GM18870 (cell line): ENCODE data around the gene YBX2.

ENCODE experiments used
- ATAC-seq: cut with Tn5 transposase; IDR thresholded peaks from one replicate; pipeline ENCODE4 v1.9.1; 2021; ENCODE audit warnings: moderate library complexity; ENCODE audit not compliant: unreplicated experiment

YBX2 gene

GRCh38 chr17:7304179-7304578 is 9.7 kb upstream of the YBX2 start:
- no peak for ATAC-seq

GRCh38 chr17:7296189-7296861 is 1.9 kb upstream of the YBX2 start:
- ATAC-seq: no peak

- no peak for ATAC-seq
Observed at GRCh38 chr17:7295230-7296180, 1.1 kb upstream of the YBX2 start.

GRCh38 chr17:7293816-7294613 is 424 bp downstream of the YBX2 start:
- no peak for ATAC-seq

GRCh38 chr17:7293159-7293558 is 1.3 kb downstream of the YBX2 start:
- ATAC-seq: no peak

GRCh38 chr17:7292729-7293128 is 1.7 kb downstream of the YBX2 start:
- ATAC-seq: no peak

GRCh38 chr17:7292194-7292593 is 2.2 kb downstream of the YBX2 start:
- ATAC-seq: no peak

GRCh38 chr17:7290685-7291084 is 3.8 kb downstream of the YBX2 start:
- no peak for ATAC-seq

- ATAC-seq: no peak
Observed at GRCh38 chr17:7290166-7290565, 4.3 kb downstream of the YBX2 start.

GRCh38 chr17:7289256-7290032 is 5.0 kb downstream of the YBX2 start:
- ATAC-seq: no peak

GRCh38 chr17:7285679-7286078 is 8.8 kb downstream of the YBX2 start:
- no peak for ATAC-seq

- no peak for ATAC-seq
Observed at GRCh38 chr17:7284911-7285310, 9.5 kb downstream of the YBX2 start.

GRCh38 chr17:7283471-7284216 is 10.8 kb downstream of the YBX2 start:
- no peak for ATAC-seq

GRCh38 chr17:7282752-7283321 is 11.6 kb downstream of the YBX2 start:
- ATAC-seq: no peak

GRCh38 chr17:7281953-7282751 is 12.3 kb downstream of the YBX2 start:
- no peak for ATAC-seq

GRCh38 chr17:7281074-7281952 is 13.1 kb downstream of the YBX2 start, which contains the start of gene SLC2A4:
Gene SLC2A4 (plus strand): TSS chr17:7281718. CDS start chr17:7281935, 217 bp downstream.
- no peak for ATAC-seq

- ATAC-seq: no peak
Observed at GRCh38 chr17:7280519-7281073, 13.8 kb downstream of the YBX2 start.
